Tibial nerve (tissue), 4 donors: Measurements from ENCODE around the gene ZNF80.

ENCODE experiments used
- EP300 ChIP-seq, 2 donors: sonication (generic); formaldehyde crosslinking; IDR thresholded peaks; one replicate each; pipeline ENCODE4 v1.6.1; 2017; ENCODE audit warnings: antibody characterized with exemption in 2 of 2, mild to moderate bottlenecking in 1 of 2
- POLR2A ChIP-seq, 2 donors: fragments of 450-650 bp; IDR thresholded peaks; one replicate each; pipeline ENCODE4 v1.6.1; 2017; ENCODE audit warnings: antibody characterized with exemption in 2 of 2, mild to moderate bottlenecking in 2 of 2, moderate library complexity in 2 of 2
- TF ChIP-seq, protein P1 (sequence below), 5 experiments: fragments of 200-600 bp in 3 of 5; fragments of 450-650 bp in 2 of 5; sonication (generic) in 3 of 5; IDR thresholded peaks; one replicate each; pipeline ENCODE4 v1.5.1; 2016 to 2019; ENCODE audit warnings: antibody characterized with exemption in 5 of 5, mild to moderate bottlenecking in 3 of 5, moderate library complexity in 2 of 5

DNA sequence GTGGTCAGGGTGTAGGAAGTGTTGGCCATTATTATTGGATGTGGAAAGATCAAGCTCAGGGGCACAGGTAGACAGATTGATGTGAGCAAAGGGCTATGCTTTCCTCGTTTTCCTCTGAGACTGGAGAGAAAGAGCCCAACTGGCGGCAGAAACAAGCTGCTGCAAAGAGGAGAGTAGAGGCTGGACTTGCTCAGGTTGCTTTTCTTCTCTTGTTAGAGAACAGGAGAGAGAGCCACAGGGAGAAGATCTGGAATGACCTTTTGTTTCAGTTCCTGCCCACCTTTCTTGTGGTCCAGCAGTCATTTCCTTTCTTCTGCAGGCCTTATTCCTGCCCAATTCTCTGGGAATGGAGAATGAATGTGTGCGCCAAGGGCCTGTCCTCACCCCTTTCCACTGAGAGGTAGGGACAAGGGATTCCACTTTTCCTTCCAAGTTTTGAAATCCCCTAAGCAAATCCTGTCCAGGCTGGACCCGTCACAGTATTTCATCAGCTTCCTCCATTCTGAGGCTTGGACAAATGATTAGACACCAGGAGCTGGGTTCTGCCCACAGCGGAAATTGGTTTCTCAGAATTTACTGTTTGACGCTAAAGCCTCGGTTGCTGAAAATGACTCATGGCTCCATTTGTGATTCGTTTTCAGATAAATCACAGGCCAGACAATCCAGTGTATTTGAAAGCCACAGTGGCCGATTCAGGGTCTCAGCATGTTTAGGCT lies 16.1 kb downstream of the ZNF80 start:
- TF ChIP-seq, protein P1, sequence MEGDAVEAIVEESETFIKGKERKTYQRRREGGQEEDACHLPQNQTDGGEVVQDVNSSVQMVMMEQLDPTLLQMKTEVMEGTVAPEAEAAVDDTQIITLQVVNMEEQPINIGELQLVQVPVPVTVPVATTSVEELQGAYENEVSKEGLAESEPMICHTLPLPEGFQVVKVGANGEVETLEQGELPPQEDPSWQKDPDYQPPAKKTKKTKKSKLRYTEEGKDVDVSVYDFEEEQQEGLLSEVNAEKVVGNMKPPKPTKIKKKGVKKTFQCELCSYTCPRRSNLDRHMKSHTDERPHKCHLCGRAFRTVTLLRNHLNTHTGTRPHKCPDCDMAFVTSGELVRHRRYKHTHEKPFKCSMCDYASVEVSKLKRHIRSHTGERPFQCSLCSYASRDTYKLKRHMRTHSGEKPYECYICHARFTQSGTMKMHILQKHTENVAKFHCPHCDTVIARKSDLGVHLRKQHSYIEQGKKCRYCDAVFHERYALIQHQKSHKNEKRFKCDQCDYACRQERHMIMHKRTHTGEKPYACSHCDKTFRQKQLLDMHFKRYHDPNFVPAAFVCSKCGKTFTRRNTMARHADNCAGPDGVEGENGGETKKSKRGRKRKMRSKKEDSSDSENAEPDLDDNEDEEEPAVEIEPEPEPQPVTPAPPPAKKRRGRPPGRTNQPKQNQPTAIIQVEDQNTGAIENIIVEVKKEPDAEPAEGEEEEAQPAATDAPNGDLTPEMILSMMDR (IDR thresholded peaks at IDR 0.05) = no peak
- no peak for TF ChIP-seq POLR2A (IDR thresholded peaks at IDR 0.05)
- TF ChIP-seq EP300 (IDR thresholded peaks at IDR 0.05) = no peak
